Bone marrow (tissue), 2 donors: ENCODE measurements around the gene C1GALT1.
"Not testable (repeated sequence)": the region's sequence is repeated elsewhere in the genome, so short reads cannot be mapped to it uniquely, and the experiment has no call there.

Experiments
- DNase-seq, 2 donors: peaks; one replicate each; lab custom pipeline; 2025; lab: John Stamatoyannopoulos, UW

Gene C1GALT1

DNA sequence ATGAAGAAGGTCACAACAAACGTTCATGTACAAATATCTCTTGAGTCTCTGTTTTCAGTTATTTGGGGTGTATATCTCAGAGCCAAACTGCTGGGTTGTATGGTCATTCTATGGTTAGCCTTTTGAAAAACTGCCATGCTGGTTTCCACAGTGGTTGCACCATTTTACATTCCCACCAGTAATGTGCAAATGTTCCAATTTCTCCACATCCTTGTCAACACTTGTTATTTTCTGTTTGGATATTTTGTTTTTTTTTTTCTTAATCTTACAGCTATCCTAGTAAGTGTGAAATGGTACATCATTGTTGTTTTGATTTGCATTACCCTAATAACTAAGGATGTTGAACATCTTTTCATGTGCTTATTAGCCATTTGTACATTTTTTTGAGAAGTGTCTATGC lies 13.0 kb upstream of the C1GALT1 start:
- no peak for DNase-seq

DNA sequence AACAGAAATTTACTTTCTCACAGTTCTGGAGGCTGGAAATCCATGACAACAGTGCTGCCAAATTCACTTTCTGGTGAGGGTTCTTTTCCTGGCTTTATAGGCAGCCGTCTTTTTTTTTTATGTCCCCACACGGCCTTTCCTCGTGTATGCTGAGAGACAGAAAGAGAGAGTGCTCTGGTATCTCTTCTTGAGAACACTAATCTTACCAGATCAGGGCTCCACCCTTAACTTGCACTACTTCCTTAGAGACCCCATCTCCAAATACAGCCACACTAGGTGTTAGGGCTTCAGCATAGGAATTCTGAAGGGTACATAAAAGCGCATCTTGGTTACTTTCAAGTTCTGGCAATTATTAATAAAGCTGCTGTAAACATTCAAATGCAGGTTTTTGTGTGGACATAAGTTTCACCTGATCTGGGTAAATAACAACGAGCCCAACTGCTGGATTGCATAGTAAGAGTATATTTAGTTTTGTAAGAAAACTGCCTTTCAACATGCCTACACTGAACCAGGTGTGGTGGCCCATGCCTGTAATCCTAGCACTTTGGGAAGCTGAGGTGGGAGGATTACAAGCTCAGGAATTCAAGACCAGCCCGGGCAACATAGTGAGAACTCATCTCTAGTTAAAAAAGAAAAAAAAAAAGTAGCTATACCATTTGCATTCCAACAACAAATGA lies 8.2 kb upstream of the C1GALT1 start:
- no peak for DNase-seq

DNA sequence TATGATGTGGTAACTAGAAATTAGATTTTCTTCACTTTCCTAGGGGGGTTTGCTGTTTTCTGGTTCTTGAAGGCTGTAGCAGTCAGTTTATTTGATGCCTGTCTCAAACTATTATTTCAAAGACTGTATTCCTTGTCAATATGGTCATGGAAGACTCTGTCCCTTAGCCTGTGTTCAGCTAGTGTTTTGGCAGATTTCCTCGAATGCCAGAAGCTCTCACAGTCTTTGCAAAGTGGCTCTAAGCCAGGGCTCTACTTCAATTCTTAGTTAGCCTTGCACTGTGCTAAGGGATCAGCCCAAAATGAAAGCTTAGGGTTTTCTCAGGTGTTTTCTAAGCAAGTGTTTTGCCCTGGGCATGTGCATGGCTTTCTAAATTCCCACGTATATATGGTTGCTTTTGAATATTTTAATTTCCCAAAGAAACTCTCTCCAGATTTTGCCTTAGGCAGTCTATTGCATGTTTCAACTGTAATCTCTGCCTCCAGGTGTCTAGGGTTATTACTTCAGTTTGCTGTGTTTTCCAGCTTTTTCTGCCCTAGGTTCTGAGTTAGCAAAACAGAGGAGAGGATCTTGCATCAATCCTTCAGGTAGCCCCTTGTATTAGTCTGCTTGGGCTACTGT lies 7.2 kb upstream of the C1GALT1 start:
- DNase-seq: no peak

DNA sequence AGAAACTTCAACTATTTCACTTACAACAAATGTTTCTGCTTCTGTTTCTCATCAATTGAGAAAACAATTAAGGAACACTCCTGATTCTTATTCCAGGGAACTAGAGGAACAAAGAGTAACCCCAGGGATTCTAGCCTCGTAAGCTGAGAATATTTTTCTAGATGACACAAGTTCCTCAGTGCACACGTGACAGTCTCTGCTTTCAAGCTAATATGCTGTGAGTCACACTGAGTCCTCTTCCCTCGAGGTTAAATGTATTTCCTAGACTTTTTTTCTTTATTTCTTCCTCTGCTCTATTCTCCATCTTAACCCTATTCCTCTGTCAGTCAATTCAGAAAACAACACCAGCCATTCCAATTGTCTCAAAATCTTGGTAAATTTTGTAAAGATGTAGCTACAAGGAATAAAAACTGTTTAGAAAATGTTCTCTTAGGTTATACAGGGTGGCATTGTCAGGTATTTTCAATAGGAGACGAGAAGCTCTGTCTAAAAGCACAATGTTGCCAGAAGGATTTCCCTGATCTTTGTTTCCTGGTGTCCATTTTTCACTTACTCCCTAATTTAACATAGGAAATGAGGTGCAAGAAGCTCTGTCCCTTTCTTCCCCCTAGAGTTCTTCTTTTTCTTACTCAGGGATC lies 5.8 kb upstream of the C1GALT1 start:
- no peak for DNase-seq

DNA sequence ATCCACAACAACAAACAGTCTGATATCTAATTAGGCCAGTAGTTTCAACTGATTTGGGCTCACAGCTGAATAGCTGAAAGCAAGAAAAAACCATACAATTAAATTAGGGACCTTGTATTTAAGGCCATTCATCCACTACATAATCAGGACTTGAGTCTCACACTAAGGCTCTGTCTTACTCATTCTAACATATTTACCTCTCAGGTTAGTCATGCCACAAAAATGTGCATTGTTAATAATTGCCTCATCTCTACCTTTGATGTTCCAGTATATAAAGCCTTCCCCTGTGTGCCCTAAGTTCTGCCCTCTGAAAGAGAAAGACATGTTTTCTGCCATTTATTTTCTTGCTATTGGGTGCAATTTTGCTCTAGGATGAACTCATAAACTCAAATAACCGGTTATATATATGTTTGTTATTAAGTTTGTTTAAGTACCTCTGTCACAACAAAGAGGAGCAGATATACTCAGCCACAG lies 5.3 kb upstream of the C1GALT1 start:
- DNase-seq: no peak

DNA sequence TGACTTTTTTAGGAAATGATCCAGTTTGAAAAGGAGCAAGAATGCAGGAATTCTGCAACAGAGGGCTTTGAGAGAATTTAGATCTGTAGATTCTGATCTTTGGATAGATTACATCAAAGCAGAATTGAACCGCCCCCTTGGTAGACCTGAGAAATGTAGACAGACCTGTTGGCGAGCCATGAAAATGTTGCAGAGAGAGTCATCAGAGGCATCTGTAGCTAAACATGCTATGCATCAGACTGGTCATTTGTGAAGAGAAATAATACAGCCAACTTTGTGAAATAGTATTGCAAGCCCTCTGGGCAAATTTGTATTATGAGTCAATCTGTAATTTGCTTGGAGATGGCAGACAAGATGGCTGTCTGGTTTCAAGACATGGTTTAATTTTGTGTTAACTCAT lies 4.3 kb upstream of the C1GALT1 start:
- DNase-seq: no peak

DNA sequence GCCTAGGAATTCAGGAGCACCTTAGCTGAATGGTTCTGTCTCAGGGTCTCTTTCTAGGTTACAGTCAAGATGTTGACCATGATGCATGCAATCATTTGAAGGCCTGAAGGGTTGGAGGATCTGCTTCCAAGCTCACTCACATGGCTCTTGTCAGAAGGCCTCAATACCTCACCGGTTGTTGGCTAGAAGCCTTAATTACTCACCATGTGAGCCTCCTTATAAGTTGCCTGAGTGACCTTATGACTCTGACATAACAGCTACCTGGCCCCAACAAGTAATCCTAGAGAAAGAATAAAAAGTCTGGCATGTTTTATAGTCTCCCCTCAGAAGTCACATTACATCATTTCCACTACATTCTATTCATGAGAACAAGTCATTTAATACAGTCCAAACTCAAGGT lies 3.4 kb upstream of the C1GALT1 start:
- no peak for DNase-seq

DNA sequence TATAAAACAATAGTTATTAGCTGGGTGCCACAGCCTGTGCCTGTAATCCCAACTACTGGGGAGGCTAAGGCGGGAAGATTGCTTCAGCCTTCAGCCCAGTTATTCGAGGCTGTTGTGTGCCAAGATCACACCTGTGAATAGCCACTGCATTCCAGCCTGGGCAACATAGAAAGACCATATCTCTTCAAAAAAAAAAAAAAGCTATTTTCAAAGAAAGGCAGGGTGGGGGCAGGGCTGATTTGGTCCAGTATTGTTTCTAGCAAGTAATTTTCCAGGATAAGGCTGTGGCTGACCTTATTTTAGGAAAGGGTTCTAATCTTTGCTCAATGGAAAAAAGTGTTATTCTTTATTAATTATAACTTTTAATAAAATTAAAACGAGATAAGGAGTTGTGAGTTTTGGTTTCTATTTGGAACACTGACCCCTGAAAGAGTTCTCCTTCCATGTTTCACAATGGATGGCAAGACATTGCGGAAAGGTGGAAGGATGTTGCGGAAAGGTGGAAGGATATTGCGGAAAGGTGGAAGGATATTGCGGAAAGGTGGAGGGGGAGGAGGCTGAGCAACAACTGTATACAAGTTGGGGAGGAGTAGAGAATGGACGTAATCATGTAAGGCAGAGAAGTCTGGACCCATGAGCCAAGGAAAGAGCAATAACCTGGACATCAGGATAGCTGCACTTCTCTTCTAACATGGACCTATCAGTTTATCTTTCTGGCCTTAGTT lies 1.5 kb upstream of the C1GALT1 start:
- no peak for DNase-seq

DNA sequence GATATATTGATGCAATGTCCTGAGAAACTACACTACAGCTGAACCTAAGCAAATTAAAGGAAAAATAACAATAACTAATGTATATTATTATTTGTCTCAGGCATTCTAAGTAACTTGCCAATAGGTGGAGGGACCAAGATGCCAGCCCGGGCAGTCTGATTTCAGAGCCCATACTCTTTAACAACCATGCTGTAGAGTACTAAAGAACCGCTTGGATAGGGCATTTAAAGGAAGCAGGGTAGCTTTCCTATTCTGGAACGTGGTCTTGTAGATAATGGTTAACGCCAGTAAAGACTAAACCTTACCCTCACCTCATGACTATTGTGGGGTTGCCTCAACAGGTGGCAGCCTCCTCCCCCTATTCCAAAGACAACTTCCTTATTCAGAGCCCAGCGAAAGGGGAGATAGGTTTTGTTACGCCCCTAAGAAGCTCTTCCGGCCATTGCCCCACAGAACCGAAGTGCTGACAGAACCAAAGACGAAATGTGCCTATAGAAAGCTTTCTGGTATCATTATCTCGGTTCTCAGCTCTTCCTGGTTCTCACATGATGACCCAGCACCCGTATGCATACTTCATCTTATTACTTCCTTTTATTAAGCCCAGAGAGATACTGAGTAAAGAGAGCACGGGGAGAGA lies 707 bp upstream of the C1GALT1 start:
- DNase-seq: peak in 1 of 2 donors; percentile 79

DNA sequence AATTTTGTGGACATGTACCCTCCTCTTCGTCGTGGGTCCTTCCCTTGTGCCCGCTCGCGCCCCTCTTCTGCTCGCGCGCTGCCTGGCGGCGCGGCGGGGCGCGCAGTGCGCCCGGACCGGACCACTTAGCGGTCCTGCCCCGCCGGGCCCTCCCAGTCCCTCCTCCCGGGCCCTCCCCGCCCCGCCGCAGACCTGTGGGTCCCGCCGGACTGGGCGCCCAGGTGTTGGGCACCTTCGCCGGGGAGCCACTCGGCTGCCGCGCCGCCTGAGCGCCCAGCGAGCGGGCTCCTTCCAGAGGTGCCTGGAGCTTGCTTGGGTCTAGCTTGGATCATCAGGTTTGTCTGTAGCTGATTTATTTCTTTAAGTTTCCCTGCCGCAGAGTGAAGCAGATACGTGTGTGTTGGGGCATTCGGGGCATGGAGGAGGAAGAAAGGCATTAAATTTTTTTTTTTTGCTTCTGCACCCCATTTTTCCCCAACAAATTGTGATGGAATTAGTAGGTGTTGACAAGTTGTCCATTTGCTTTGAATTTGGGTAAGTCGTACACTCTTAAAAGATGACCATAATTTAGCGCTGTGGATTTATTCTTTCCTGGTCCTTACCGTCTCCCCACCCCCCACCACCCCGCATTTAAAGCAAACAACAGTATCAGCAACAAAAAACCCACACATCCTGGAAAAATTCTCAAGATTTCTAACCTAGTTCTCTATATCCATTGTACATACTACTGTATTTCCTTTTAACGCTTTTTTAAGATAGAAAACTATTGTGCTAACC lies 905 bp downstream of the C1GALT1 start:
- peak in 1 of 2 donors; percentile 44 for DNase-seq

DNA sequence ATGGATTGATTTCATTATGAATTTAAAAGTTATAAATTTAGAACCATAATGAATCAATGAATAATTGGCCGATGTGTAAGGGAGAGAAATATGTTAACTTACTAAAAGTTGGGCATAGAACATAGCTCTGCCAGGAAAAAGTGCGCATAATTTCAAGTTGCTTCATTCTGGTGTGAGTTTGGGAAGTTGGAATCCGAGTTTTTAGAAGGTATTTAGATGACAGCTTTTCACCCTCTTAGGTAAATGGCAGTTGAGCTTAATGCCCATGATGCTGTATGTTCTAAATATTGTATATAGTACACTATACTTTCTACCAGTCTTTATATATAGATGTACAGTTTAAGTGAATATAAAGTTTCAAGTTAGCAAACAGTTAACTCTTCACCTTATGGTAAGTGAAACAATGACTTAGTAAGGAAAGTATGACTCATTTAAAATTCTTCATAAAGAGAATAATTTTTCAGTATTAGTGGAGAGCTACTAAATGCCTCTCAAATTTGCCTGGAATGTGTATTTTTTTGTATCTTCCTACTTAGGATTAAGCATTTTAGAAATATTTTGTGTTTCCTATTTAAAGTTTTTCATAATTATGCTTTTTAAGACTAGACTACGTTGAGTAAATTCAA lies 1.6 kb downstream of the C1GALT1 start:
- DNase-seq: no peak

DNA sequence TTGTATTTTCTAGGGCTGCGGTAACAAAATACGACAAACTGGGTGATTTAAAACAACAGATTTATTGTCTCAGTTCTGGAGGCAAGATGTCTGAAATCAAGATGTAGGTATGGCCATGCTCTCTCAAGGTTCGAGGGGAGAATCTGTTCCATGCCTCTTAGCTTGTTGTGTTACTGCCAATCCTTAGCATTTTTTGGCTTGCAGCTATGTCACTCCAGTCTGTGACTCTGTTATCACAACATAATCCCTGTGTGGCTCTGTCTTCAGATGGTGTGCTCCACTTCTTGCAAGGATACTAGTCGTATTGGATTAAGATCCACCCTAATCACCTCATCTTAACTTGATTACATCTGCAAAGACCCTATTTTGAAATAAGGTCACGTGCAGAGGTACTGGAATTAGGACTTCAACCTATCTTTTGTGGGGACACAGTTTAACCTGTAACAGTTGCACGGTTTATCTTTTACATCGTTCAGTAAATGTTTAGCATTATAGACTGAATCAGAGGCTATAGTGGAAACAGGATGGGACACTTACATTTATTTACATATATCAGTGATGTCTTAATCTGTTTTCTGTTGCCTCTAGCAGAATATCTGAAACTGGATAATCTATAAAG lies 3.1 kb downstream of the C1GALT1 start:
- no peak for DNase-seq

DNA sequence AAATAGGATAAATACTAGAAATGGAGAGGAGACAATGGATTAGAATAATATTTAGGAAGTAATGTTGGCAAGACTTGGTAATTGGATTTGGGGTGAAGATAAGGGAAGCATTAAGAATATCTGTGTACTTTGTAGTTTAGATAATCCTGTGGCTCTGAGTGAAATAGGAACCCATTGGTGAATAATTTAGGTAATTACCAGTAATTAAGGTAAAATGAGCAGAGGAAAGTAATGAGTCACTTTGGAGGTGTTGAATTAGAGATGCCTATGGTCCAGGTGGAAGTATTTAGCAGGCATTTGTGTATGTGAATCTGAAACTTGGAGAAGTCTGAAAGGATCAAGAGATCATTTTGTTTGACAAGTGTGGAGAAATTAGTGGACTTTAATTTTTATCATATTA lies 5.7 kb downstream of the C1GALT1 start:
- DNase-seq: no peak

DNA sequence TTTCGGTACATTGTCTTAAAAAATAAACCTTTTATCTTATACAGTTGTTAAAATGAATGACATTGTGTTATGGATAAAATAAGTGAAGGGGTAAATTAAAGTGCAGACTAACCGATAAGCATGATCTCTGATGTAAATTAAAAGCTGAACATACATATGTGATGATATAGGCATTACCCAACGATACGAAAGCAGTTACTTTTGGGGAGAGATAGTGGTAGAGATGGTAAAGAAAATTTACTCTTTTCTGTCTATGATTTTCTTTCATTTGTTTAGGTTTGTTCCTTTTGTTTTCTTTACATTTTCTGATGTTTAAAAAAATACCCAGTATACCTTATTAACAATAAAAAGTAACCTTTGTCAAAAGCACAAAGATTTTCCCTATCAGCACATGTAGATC lies 6.4 kb downstream of the C1GALT1 start:
- no peak for DNase-seq

DNA sequence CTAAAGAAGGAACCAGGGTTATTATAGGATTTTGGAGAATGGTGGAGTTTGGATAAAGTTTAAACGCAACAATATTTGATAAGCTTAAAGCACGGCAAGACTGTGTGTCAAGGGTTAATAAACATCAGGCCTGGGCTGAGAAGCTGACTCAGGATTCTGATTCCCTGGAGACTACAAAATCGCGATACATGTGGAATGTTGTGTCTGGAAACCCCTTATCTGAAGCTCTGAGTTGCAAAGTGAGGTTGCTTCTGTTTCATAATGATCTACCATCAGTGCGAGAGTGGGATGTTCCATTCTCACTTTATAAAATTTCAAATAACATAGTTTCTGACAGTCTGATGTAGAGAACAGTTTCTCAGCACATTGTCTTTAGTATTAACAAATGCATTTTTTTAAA lies 7.8 kb downstream of the C1GALT1 start:
- DNase-seq: no peak

DNA sequence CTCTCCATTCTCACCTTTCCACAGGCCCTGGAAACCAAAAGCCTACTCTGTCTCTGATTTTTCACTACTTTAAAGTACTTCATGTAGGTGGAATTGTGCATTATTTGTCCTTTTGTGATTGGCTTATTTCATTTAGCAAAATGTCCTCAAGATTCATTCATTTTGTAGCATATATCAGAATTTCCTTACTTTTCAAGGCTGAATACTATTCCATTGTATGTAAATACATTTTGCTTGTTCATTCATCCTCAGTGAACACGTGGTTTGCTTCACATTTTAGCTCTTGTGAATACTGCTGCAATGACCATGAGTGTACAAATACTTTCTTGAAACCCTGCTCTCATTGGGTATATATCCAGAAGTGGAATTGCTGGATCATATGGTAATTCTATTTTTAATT lies 8.8 kb downstream of the C1GALT1 start:
- DNase-seq: no peak

DNA sequence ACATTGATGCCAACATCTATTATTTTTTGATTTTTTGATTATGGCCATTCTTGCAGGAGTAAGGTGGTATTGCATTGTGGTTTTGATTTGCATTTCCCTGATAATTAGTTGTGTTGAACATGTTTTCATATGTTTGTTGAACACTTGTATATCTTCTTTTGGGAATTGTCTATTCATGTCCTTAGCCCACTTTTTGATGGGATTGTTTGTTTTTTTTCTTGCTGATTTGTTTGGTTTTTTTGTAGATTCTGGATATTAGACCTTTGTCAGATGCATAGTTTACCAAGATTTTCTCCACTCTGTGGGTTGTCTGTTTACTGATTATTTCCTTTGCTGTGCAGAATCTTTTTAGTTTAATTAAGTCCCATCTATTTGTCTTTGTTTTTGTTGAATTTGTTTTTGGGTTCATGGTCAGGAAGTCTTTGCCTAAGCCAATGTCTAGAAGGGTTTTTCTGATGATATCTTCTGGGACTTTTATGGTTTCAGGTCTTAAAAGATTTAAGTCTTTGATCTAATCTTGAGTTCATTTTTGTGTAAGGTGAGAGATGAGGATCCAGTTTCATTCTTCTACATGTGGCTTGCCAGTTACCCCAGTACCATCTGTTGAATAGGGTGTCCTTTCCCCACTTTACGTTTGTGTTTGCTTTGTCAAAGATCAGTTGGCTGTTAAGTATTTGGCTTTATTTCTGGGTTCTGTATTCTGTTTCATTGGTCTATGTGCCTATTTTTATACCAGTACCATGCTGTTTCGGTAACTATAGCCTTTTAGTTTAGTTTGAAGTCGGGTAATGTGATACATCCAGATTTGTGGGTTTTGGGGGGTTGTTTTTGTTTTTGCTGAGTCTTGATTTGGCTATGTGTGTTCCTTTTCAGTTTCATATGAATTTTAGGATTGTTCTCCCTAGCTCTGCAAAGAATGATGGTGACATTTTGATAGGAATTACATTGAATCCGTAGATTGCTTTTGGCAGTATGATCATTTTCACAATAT lies 10.7 kb downstream of the C1GALT1 start:
- DNase-seq: not testable (repeated sequence)

DNA sequence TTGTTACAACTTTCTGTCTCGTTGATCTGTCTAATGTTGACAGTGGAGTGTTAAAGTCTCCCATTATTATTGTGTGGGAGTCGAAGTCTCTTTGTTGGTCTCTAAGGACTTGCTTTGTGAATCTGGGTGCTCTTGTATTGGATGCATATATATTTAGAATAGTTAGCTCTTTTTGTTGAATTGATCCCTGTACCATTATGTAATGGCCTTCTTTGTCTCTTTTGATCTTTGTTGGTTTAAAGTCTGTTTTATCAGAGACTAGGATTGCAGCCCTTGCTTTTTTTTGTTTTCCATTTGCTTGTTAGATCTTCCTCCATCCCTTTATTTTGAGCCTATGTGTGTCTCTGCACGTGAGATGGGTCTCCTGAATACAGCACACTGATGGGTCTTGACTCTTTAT lies 17.2 kb downstream of the C1GALT1 start:
- DNase-seq: not testable (repeated sequence)

DNA sequence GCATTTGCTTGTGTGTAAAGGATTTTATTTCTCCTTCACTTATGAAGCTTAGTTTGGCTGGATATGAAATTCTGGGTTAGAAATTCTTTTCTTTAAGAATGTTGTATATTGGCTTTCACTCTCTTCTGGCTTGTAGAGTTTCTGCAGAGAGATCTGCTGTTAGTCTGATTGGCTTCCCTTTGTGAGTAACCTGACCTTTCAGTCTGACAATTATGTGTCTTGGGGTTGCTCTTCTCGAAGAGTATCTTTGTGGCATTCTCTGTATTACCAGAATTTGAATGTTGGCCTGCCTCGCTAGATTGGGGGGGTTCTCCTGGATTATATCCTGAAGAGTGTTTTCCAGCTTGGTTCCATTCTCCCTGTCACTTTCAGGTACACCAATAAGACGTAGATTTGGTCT lies 17.9 kb downstream of the C1GALT1 start:
- DNase-seq: not testable (repeated sequence)
